Urinary bladder (tissue), 4 donors: Measurements from ENCODE around the gene CHDH. TPM values are rescaled to one million over a fixed set of nuclear protein-coding genes. Genes with fewer than 3 reads are reported as not detected.
A peak's percentile ranks its signal among the peaks of the same experiment; 100 is the strongest.

ENCODE experiments used
- DNase-seq: peaks from one replicate; pipeline ENCODE4 v3.0.0-alpha.2; 2015; ENCODE audit errors: extremely low spot score
- H3K27ac ChIP-seq: one replicate; pipeline ENCODE4 v1.5.1; 2013; ENCODE audit warnings: low read depth, mild to moderate bottlenecking, moderate library complexity
- H3K36me3 ChIP-seq: one replicate; pipeline ENCODE4 v1.6.1; 2013; ENCODE audit warnings: mild to moderate bottlenecking, moderate library complexity; ENCODE audit not compliant: insufficient read depth
- H3K4me1 ChIP-seq: one replicate; pipeline ENCODE4 v1.6.1; 2013; ENCODE audit warnings: mild to moderate bottlenecking, moderate library complexity; ENCODE audit not compliant: insufficient read depth
- H3K4me3 ChIP-seq: one replicate; pipeline ENCODE4 v1.5.1; 2013; ENCODE audit warnings: low read depth, low read length
- WGBS: extraction: QIAGEN DNeasy Blood & Tissue Kit; methylation state at CpG from one replicate; pipeline ENCODE4 v1.1.7; 2013; 5-methylcytosine and 5-hydroxymethylcytosine counted together
- polyA plus RNA-seq: library from polyadenylated mRNA; stranded (reverse); fragments of 200-250 nt; gene quantifications from one replicate; pipeline ENCODE4 v1.2.3, GENCODE V29; 2013
- total RNA-seq: library from RNA; depleted of rRNA; stranded (reverse); fragments of >200 nt; gene quantifications from one replicate; pipeline ENCODE4 v1.2.3, GENCODE V29; 2014
- donor health status: healthy with polysubstance abuse.
- donor health status: healthy.

CHDH gene
- total RNA-seq (0.58 TPM), polyA plus RNA-seq (0.49 TPM)

- whole genome bisulfite sequencing, result 1% methylated on average over 91 of the region's 91 CpGs
- no peaks in the 10 kb centered on the region for H3K36me3 ChIP-seq
- DNase-seq, result no peak
- peak within 1 kb of the TSS; percentile 64 for H3K4me3 ChIP-seq
- no peaks in the 10 kb centered on the region for H3K4me1 ChIP-seq
- H3K27ac ChIP-seq, result no peak within 1 kb of the TSS
Measured at GRCh38 chr3:53846134-53846850, at the start of gene CHDH, which contains the start of gene IL17RB. Gene CHDH (minus strand): TSS chr3:53846419. CDS start chr3:53824008, 22,411 bp downstream. Gene IL17RB (plus strand): TSS chr3:53846568. CDS start chr3:53846589, 21 bp downstream.

GRCh38 chr3:53892286-53892637 is 46.0 kb upstream of the CHDH start:
- 44% methylated on average over 4 of the region's 4 CpGs for WGBS

GRCh38 chr3:53891497-53892285 is 45.5 kb upstream of the CHDH start, which contains the start of gene SELENOK:
Gene SELENOK (minus strand): TSS chr3:53891859.
- WGBS, result under 1% methylated on average over 73 of the region's 73 CpGs

More at GRCh38 chr3:53892286-53892637, 46.0 kb upstream of the CHDH start:
- Histone ChIP-seq H3K4me1 (no peaks in the 10 kb centered on the region), H3K36me3 (no peaks in the 10 kb centered on the region), H3K27ac (peak overlapping the region; percentile 82), H3K4me3 (peak overlapping the region; percentile 30)
- DNase-seq, result no peak

GRCh38 chr3:53890726-53891475 is 44.7 kb upstream of the CHDH start:
- no peak for DNase-seq
- Histone ChIP-seq H3K27ac (peak overlapping the region; percentile 81), H3K4me1 (no peaks in the 10 kb centered on the region), H3K4me3 (peak overlapping the region; percentile 76), H3K36me3 (peaks cover 2% of the 10 kb centered on the region)
- 4% methylated on average over 21 of the region's 21 CpGs for WGBS

More at GRCh38 chr3:53891497-53892285, 45.5 kb upstream of the CHDH start, which contains the start of gene SELENOK:
- peak; percentile 99 for DNase-seq
- Histone ChIP-seq H3K36me3 (no peaks in the 10 kb centered on the region), H3K27ac (peak within 1 kb of the TSS; percentile 82), H3K4me1 (no peaks in the 10 kb centered on the region), H3K4me3 (peak within 1 kb of the TSS; percentile 76)

- Histone ChIP-seq H3K4me3 (no peak overlapping the region), H3K4me1 (no peaks in the 10 kb centered on the region), H3K27ac (no peak overlapping the region), H3K36me3 (peaks cover 4% of the 10 kb centered on the region)
- DNase-seq, result no peak
- WGBS, result 67% methylated on average over 1 of the region's 1 CpG
Measured at GRCh38 chr3:53888232-53888631, 42.0 kb upstream of the CHDH start.

- H3K36me3 ChIP-seq, result peaks cover 4% of the 10 kb centered on the region
- DNase-seq, result no peak
- H3K4me1 ChIP-seq, result no peaks in the 10 kb centered on the region
- H3K27ac ChIP-seq, result no peak overlapping the region
- no peak overlapping the region for H3K4me3 ChIP-seq
Measured at GRCh38 chr3:53887446-53887845, 41.2 kb upstream of the CHDH start.

- Histone ChIP-seq H3K4me1 (peaks cover 6% of the 10 kb centered on the region), H3K4me3 (no peak overlapping the region), H3K36me3 (peaks cover 4% of the 10 kb centered on the region), H3K27ac (no peak overlapping the region)
- WGBS, result 92% methylated on average over 3 of the region's 3 CpGs
- DNase-seq, result no peak
Measured at GRCh38 chr3:53885239-53885638, 39.0 kb upstream of the CHDH start.

- peaks cover 6% of the 10 kb centered on the region for H3K4me1 ChIP-seq
- no peak overlapping the region for H3K4me3 ChIP-seq
- no peak overlapping the region for H3K27ac ChIP-seq
- H3K36me3 ChIP-seq, result peaks cover 4% of the 10 kb centered on the region
- no peak for DNase-seq
- 96% methylated on average over 11 of the region's 11 CpGs for WGBS
Measured at GRCh38 chr3:53884623-53885022, 38.4 kb upstream of the CHDH start.

- no peak for DNase-seq
- peaks cover 5% of the 10 kb centered on the region for H3K36me3 ChIP-seq
- H3K4me3 ChIP-seq, result no peak overlapping the region
- no peak overlapping the region for H3K27ac ChIP-seq
- 92% methylated on average over 4 of the region's 4 CpGs for WGBS
- H3K4me1 ChIP-seq, result peaks cover 6% of the 10 kb centered on the region
Measured at GRCh38 chr3:53883008-53883407, 36.8 kb upstream of the CHDH start.

GRCh38 chr3:53881691-53882593 is 35.7 kb upstream of the CHDH start, which contains the start of gene ACTR8:
Gene ACTR8 (minus strand): TSS chr3:53882152. CDS start chr3:53882101, 51 bp downstream.
- peak within 1 kb of the TSS; percentile 95 for H3K4me3 ChIP-seq
- under 1% methylated on average over 65 of the region's 65 CpGs for WGBS
- peaks cover 6% of the 10 kb centered on the region for H3K4me1 ChIP-seq
- DNase-seq, result peak; percentile 58
- peaks cover 13% of the 10 kb centered on the region for H3K36me3 ChIP-seq
- peak within 1 kb of the TSS; percentile 63 for H3K27ac ChIP-seq

- DNase-seq, result no peak
- Histone ChIP-seq H3K4me3 (peak overlapping the region; percentile 95), H3K4me1 (peaks cover 6% of the 10 kb centered on the region), H3K36me3 (peaks cover 11% of the 10 kb centered on the region), H3K27ac (no peak overlapping the region)
- WGBS, result 58% methylated on average over 10 of the region's 10 CpGs
Measured at GRCh38 chr3:53880396-53881345, 34.5 kb upstream of the CHDH start.
